GM12801 (cell line): ENCODE results near the gene NOLC1.

Source experiments
- TF ChIP-seq, protein P1 (sequence below): IDR thresholded peaks from one replicate; pipeline ENCODE4 v1.5.1; 2011; ENCODE audit warnings: control low read depth; ENCODE audit not compliant: insufficient read length; ENCODE audit errors: extremely low read depth

The NOLC1 gene

DNA sequence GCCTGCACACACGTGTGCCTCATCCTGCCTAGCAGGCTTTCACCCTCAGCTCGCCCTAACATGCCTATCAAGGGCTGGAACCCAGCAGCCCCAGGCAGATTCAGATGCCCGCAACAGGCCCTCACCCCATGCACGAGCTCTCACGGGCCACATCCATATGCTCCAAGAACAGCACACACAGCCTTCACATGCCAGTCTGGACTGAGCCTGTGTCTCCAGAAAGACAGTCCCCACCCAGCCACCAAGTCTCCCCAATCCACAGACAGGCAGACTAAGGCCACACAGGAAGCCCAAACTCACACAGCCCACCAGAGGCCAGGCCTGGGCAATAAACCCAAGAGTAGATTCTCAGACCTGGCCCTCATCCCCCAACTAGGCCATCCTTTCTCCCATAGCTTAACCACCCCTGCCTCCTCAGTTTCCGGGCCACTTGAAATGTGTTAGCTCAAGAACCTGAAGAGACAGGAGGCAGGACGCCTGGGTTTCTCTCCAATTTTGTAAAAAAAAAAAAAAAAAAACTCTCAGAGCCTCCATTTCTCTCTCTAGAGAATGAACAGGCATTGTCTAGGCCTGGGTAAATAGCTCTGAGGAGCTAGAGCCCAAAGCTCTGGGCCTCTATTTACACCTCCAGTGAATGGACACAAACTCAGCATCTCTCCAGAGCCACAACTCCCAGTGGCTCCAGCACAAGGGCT, 38.8 kb upstream of the NOLC1 start:
- TF ChIP-seq, protein P1, sequence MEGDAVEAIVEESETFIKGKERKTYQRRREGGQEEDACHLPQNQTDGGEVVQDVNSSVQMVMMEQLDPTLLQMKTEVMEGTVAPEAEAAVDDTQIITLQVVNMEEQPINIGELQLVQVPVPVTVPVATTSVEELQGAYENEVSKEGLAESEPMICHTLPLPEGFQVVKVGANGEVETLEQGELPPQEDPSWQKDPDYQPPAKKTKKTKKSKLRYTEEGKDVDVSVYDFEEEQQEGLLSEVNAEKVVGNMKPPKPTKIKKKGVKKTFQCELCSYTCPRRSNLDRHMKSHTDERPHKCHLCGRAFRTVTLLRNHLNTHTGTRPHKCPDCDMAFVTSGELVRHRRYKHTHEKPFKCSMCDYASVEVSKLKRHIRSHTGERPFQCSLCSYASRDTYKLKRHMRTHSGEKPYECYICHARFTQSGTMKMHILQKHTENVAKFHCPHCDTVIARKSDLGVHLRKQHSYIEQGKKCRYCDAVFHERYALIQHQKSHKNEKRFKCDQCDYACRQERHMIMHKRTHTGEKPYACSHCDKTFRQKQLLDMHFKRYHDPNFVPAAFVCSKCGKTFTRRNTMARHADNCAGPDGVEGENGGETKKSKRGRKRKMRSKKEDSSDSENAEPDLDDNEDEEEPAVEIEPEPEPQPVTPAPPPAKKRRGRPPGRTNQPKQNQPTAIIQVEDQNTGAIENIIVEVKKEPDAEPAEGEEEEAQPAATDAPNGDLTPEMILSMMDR = no peak

DNA sequence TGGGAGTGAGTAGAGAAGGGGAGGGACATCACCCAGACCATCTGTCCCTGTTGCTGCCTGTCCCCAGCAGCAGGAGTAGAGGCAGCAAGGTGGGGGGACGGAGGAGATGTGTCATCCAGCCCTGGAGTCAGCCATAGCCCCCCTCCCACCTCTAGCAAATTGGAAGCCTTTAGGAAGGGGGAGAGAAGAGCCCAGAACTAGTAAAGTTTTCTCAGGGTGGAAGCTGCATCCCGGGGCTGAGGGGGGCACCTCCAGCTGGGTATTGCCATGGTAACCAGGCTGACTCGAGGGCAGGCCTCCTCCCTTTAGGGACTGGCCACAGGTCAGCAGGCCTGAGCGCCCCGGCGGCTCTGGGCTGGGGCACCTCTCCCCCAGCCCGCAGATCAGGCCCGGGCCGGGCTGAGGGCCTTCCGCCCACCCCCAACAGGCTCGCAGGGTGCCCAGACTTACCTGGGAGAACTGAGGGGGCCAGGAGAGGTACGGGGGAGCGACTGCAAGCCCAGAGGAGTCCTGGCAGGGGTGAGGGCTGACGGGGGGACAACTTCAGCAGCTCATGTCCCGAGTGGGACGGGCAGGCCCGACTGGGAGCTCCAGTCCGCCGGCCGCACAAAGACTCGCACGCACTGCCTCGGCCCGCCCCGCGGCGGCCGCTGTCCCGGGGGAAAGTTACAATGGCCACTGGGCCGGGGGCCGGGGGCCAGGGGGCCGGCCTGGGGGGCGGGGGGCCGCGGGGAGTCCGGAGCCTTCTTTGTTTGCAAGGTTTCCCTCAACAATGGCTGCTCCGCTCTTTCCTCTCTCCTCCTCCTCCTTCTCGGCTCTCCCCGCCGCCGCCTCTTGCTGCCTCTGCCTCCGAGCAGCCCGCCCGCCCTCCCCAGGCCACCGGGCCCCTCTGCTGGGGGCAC, 38.0 kb upstream of the NOLC1 start:
- TF ChIP-seq, protein P1 = no peak

DNA sequence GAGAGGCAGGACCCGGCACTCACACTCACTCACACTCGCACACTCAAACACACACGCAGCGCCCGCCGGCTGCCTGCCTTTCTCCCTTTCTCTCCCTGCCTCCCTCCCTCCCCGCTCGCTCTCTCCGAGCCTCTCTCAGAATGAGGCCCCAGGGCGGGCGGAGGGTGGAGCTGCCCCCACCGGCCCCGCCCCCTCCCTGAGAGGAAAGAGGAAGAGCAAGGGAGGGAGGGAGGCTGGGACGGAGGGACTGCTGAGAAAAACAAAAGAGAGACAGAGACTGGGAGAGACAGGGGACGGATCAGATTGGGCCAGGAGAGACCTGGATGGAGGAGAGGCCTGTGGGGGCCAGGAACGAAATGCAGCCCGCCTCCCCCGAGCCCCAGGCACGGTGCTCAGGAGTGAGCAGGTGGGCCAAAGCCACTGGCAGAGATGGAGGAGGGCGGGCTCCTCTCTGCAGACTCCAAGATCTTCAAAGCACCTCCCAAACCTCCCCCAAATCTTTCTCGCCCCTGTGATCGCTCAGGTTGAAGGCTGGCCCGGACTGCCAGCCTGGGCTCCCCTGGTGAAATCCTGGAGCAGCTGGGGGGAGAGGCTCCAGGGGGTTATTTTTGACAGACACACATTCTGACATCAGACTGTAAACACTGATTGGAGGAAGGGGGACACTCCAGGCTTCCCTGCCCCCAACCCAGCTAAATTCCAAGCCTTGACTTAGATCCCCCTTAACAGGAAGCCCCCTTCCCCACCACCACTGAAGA, 37.1 kb upstream of the NOLC1 start:
- TF ChIP-seq, protein P1 = no peak

DNA sequence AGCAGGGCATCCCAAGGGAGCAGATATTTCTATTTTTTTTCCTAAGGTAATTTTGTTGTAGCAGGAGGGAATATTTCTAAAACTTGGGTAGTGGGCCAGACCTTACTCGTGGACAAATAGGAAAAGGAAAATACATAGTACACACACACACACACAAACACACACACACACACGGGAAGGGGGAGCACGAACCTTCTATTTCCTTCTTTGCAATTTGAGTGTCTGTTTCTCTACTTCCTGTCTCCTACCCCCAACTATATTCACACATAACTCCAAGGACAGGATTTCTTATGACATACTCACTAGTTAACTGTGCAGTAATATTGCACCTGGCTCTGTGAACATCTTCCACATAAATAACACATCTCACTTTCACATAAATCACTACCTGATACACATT, 36.4 kb upstream of the NOLC1 start:
- TF ChIP-seq, protein P1 = no peak

DNA sequence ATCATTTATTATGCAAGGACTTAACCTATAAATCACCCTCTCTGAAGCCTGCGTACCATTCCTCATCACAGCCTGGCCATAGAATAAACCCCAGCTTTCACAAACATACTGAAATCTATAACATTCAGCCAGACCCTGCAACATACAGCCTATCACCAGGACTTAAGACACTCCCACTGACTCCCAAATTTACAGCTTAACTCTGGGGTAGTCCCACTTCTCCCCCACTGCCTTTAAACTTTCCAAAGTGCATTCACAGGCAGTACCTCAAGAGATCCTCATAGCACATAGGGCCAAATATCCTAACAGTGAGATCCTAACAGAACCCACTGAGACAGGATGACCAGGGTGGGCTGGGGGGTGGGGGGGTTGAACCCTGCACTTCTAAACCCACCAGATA, 35.5 kb upstream of the NOLC1 start:
- TF ChIP-seq, protein P1 = no peak

DNA sequence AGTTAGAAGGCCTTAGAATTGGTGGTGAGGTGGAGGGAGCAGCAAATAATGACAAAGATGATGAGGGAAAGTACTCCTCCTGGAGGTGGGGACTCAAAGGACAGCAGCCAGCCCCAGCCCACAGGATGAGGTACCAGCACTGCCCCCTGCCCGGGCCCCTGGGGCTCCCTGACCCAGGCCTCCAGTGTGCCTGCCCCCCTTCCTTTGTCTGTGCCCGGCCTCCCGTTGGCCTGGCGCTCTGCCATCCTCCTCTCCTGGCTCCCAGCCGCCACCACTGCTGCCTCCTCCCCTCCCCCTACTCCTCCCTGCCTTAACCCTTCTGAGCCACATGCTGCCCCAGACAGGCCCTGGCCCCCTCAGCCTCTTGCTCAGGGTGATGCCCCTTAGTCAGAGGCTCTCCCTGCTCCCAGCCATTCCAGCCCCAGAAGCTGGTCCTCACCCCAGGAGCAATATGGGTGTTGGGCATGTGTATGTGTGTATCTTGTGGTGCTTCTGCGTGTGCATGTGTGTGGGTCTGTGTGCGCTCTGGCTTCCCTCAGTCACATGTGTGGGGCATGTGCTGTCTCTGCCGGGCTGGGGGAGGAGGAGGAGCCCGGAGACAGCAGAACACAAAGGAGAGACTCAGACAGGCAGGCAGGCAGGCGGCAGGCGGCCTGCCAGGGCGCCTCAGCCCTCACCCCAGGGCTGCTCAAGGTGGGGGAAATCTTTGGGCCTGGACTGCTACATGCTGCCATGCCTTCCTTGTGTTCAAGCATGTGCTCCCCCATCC, 34.6 kb upstream of the NOLC1 start:
- TF ChIP-seq, protein P1 = no peak
